GM19239 (cell line): ENCODE results near the gene GPR35.

Experiments
- DNase-seq: peaks from one replicate; pipeline ENCODE4 v3.0.0; 2011; ENCODE audit warnings: low spot score; ENCODE audit not compliant: insufficient read length
- FAIRE-seq: peaks from 2 replicates; lab custom pipeline; 2011; peaks lifted over from hg19 to GRCh38; lab: Jason Lieb, UNC

GPR35 gene

DNA sequence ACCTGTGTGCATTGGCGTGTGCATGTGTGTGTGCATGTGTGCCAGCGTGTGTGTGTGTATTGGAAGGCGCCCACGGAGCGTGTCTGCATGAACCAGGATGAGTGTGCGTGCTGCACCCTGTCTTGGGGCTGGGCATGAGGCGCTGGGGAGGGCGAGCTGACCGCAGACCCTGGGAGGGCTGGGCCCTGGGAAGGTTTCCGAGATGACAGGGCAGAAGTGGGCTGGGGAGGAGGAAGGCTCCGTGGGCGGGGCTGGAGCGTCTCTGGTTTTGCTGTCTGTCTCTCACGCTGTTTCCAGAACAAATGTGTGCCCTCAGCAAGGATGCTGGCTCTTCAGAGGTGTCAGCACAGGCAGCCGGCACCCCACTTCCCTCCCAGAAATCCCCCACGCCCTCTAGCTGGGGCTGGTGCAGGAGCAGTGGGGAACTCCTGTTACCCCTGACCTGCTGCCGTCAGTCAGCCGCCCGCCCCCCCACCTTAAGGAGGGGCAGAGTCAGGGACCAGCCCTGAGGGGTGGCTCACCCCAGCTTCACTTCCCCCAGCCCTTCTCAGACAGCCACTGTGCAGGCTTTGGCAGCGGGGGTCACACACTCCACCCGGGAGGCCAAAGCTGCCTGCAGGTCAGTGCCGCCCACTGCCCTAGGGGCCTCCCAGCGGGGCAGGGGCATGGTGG is at the start of gene GPR35:
Gene GPR35 (plus strand): TSS at position 531 of the 672 bp plus-strand sequence. CDS start 4,473 bp downstream, outside the sequence.
- FAIRE-seq (peak; percentile 21), DNase-seq (no peak)

GRCh38 chr2:240576036-240576435 is 49.2 kb upstream of the GPR35 start:
- no peak for DNase-seq
- no peak for FAIRE-seq

- DNase-seq (no peak), FAIRE-seq (no peak)
These were observed 48.7 kb upstream of the GPR35 start for GRCh38 chr2:240576436-240577205.

GRCh38 chr2:240577281-240578109 is 47.8 kb upstream of the GPR35 start:
- FAIRE-seq (no peak), DNase-seq (no peak)

DNA sequence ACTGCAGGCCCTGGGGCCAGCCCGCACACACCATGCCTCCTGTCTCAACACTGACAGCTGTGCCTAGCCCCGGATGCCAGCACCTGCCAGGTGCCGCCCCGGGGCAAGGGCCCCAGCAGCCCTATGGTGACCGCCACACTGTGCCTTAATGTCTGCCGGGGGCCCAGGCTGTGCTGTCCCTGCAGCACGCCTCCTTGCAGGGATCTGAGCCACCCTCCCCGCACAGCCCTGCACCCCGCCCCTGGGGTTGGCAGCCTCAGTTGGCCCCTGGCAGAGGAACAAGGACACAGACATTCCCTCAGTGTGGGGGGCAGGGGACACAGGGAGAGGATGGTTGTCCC is 47.2 kb upstream of the GPR35 start:
- DNase-seq (no peak), FAIRE-seq (no peak)

DNA sequence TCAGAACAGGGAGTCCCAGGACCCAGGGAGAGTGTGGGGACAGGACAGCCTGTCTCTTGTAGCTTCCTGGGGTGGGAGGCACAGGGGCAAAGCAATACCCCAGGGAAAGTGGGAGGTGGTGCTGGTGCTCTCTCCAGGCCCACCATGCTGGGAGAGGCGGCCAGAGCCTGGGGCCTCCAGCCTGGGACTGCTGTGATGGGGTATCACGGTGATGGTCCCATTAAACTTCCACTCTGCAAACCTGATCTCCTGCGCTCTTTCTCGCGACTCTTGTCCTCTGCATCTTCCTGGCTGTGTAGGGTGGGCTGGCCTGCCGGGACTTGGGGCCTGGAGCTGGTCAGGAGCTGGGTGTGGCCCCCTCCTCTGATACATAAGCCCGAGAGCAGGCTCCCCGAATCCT is 46.8 kb upstream of the GPR35 start:
- DNase-seq (no peak), FAIRE-seq (no peak)

- no peak for FAIRE-seq
- no peak for DNase-seq
These were observed 46.1 kb upstream of the GPR35 start for GRCh38 chr2:240579071-240579762.

- no peak for DNase-seq
These were observed 45.3 kb upstream of the GPR35 start for GRCh38 chr2:240579771-240580614.

GRCh38 chr2:240581811-240582210 is 43.5 kb upstream of the GPR35 start:
- no peak for FAIRE-seq
- DNase-seq, result no peak

More at GRCh38 chr2:240579771-240580614, 45.3 kb upstream of the GPR35 start:
- FAIRE-seq, result peak; percentile 71

- DNase-seq (no peak), FAIRE-seq (peak; percentile 75)
These were observed 42.5 kb upstream of the GPR35 start for GRCh38 chr2:240582781-240583180.

DNA sequence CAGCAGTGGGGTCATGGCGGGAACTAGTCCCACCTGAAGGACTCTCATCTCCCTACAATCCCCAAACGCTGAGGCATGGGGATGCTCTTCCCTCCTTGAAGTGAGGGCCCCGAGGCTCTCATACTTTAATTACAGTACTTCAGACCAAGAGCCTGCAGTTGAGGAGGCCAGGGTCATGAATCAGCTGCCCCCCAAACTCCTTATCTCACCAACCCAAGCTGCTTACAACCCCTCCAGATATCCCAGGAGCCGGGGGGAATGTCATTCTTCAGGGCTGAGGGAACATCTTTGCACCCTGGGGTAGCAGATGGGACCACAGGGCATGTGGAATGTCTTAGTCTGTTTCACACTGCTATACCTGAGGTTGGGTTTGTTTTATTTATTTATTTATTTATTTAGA is 41.5 kb upstream of the GPR35 start:
- DNase-seq, result no peak
- FAIRE-seq, result no peak

- DNase-seq (no peak), FAIRE-seq (peak; percentile 100)
These were observed 40.7 kb upstream of the GPR35 start for GRCh38 chr2:240584486-240585031.

DNA sequence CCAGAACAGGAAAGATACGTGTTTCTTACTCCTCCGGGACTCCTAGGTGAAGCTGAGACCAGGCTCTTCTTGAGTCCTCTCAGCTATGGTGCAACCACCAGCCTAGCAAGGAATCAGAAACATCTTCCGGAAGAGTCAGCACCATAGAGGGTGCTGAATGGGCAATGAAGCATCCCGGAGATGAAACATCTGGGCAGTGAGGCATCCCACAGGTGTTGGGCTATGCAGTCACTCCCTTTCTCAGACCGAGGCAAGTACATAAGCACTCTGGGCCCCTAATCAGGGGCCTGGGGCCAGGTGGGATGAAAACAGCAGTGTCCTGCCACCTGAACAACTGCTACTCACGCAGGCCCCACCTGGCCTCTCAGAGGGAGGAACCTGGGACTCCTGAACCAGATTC is 40.2 kb upstream of the GPR35 start:
- no peak for FAIRE-seq
- no peak for DNase-seq

DNA sequence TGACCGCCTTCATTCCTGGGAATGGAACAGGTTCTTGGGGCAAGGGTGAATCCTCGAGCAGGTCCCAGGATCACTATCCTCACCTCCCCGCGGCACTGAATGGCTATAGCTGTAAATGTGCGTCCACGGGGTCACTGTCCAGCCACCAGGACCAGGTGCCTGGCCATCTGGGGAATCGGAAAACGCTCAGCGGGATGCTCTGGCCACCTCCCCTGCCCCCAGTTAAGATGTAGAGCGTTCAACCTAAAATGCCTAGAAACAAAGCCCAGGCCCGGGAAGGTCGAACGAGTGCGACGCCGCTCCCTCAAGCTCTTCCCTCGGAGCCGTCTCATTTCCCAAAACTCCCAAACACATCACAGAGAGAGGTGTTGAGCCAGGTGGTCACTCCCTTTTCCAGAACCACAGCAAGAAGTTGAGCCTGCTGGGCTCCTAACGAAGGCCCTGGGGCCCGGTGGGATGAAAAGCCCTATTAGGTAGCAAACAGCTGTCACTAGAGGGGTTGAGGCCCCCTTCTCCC is 39.5 kb upstream of the GPR35 start:
- DNase-seq, result no peak
- no peak for FAIRE-seq

GRCh38 chr2:240586198-240586918 is 38.9 kb upstream of the GPR35 start, which contains the start of gene CAPN10:
TSS of gene CAPN10 (plus strand) at chr2:240586734. CDS start at chr2:240586912, 178 bp downstream.
- peak; percentile 94 for DNase-seq
- FAIRE-seq, result peak; percentile 98

DNA sequence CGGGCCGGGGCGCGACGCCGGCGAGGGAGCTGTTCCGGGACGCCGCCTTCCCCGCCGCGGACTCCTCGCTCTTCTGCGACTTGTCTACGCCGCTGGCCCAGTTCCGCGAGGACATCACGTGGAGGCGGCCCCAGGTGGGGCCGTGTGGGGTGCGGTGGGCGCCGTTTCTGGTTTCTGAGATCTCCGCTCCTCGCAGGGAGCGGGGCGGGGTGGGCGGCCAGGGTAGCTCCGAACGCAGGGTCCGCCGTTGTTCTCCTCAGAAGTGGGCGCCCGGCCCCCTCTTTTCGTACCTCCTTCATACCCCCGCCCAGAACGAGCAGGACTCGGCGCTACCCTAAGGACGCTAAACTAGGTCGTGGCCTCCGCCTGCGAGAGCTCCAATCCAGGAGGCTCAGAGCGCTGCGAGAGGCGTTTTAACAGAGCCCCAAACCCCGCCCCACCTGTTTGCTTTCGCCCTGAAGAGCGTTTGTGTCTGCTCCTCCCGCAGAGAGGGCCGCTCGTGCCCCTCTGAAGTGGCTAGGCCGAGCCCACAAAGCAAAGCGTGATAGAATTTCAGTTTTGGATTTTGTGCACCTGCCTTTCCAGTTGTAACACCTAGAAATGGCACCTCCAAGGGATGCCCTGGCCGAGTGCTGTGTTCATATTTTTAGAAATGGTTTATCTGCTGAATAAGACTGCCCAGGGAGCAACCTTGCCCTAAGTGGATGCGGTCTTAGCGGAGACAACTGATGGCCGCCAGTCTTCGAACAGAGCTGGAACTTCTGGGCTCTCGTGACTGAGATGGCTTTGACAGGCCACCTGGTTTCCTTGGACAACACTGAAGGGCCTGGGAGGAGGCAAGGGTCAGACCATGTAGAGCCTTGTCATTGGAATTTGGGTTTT is 38.1 kb upstream of the GPR35 start:
- no peak for DNase-seq
- FAIRE-seq, result peak; percentile 61

- FAIRE-seq (no peak), DNase-seq (no peak)
These were observed 37.1 kb upstream of the GPR35 start for GRCh38 chr2:240588006-240588655.
